ENCODE data around the gene OOSP2. TPM values are rescaled to one million over a fixed set of nuclear protein-coding genes. Genes with fewer than 3 reads are reported as not detected.
"Not testable (repeated sequence)": the region's sequence is repeated elsewhere in the genome, so short reads cannot be mapped to it uniquely, and the experiment has no call there.

OOSP2 gene
- total and polyA plus RNA-seq, 5 donors = not detected

DNA sequence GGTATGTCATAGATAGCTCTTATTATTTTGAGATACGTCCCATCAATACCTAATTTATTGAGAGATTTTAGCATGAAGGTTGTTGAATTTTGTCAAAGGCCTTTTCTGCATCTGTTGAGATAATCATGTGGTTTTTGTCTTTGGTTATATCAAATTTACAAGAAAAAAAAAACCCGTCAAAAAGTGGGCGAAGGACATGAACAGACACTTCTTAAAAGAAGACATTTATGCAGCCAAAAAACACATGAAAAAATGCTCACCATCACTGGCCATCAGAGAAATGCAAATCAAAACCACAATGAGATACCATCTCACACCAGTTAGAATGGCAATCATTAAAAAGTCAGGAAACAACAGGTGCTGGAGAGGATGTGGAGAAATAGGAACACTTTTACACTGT is 10.6 kb downstream of the OOSP2 start:
- H3K9me3 ChIP-seq (ENCODE audit: control insufficient read depth, low read length); H3K4me3 ChIP-seq (ENCODE audit: low read length); DNase-seq; intact Hi-C loops (cut with DNase I); ATAC-seq; H3K4me1 ChIP-seq (ENCODE audit: control insufficient read depth, insufficient read depth, low read length); H3K27me3 ChIP-seq (ENCODE audit: control insufficient read depth, insufficient read depth); H3K27ac ChIP-seq (ENCODE audit: low read length): not testable (repeated sequence)
- WGBS = 65% methylated on average over 3 of the region's 3 CpGs

DNA sequence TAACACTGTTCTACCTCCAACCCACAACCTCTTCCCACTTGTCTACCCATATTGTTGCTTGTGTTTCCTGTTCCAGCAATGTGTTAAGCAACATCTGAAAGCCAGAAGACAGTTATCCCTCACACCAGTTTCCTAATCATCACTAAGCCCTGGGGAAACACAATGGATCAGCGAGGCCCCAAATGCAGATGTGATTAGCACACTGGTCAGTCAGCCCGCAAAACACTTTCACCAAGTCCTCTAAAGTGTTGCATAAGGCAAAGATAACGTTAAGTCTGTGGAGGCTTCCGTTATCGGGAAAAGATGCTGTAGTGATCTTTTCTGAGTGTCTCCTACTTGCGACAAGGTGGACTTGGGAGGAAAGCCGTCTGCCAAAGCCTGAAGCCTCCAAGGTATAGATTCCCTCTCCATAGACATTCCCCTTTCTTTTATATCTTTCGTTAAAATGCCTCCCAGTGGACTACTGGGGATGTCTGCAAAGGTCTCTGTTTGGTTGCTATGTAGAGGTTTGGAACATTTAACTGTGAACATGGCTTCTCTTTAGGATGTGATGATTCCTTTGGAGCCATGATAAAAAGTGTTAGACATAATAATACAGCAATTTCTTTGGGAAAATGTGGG is 16.2 kb downstream of the OOSP2 start, which contains the start of gene MS4A3:
Gene MS4A3, plus strand, starts transcription at position 317 of the 621 bp plus-strand sequence. CDS start 4,496 bp downstream, outside the sequence.
- H3K27ac ChIP-seq (ENCODE audit: low read length) = no peak within 1 kb of the TSS
- no peaks in the 10 kb centered on the region for H3K9me3 ChIP-seq (ENCODE audit: control insufficient read depth, low read length)
- no peak for ATAC-seq
- WGBS = 43% methylated on average over 8 of the region's 8 CpGs
- intact Hi-C loops (cut with DNase I) = no loop called here
- H3K27me3 ChIP-seq (ENCODE audit: control insufficient read depth, insufficient read depth) = no peaks in the 10 kb centered on the region
- no peaks in the 10 kb centered on the region for H3K4me1 ChIP-seq (ENCODE audit: control insufficient read depth, insufficient read depth, low read length)
- DNase-seq = no peak
- no peak within 1 kb of the TSS for H3K4me3 ChIP-seq (ENCODE audit: low read length)

DNA sequence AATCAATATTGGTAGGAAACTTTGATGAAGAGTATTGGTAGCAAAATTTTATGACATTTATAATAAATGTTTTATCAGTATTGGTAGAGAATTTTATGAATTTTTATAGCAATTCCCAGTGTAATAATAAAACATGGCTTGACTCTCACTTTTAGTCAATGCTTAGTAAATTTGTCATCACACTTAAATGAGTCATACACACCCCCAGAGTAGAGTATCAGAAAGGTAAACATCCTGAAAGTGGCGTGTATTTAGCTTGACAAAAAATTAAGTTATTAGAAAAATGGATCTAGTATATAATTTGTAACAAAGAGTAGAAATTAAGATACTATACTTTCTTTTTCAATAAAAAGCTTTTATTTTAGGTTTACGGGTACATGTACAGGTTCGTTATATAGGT is 18.8 kb downstream of the OOSP2 start:
- H3K27ac ChIP-seq (ENCODE audit: low read length) = no peak overlapping the region
- 78% methylated on average over 3 of the region's 3 CpGs for WGBS
- no peaks in the 10 kb centered on the region for H3K27me3 ChIP-seq (ENCODE audit: control insufficient read depth, insufficient read depth)
- DNase-seq (no peak), ATAC-seq (no peak)
- H3K4me3 ChIP-seq (ENCODE audit: low read length) = no peak overlapping the region
- no peaks in the 10 kb centered on the region for H3K9me3 ChIP-seq (ENCODE audit: control insufficient read depth, low read length)
- intact Hi-C loops (cut with DNase I) = no loop called here
- H3K4me1 ChIP-seq (ENCODE audit: control insufficient read depth, insufficient read depth, low read length) = no peaks in the 10 kb centered on the region

DNA sequence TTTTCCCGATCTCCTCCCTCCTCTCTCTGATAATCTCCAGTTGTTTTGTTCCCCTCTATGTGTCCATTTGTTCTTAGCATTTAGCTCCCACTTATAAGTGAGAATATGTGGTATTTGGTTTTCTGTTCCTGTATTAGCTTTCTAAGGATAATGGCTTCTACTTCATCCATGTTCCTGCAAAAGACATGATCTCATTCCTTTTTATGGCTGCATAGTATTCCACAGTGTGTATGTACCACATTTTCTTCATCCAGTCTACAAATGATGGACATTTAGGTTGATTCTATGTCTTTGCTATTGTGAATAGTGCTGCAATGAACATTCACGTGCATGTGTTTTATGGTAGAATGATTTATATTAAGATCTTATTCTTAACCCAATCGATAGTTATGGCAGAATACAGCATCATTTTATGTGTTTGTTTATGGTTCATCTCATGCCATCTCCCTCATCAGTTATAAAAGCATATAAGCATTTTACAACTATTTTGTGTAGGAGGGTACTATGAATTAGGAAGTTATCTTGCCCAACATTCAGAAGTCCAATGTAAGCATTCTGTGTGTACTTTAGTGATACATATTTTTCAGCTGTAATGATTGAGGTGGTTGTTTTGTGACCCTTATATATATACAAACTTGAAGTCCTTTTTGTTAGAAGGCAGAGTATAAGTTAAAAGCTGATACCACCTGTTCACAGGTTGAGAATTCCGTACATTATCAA is 19.5 kb downstream of the OOSP2 start:
- no peak for ATAC-seq
- Histone ChIP-seq H3K4me3 (ENCODE audit: low read length) (no peak overlapping the region), H3K4me1 (ENCODE audit: control insufficient read depth, insufficient read depth, low read length) (no peaks in the 10 kb centered on the region), H3K9me3 (ENCODE audit: control insufficient read depth, low read length) (no peaks in the 10 kb centered on the region), H3K27ac (ENCODE audit: low read length) (no peak overlapping the region), H3K27me3 (ENCODE audit: control insufficient read depth, insufficient read depth) (no peaks in the 10 kb centered on the region)
- intact Hi-C loops (cut with DNase I) = no loop called here
- WGBS = 94% methylated on average over 4 of the region's 4 CpGs
- DNase-seq = no peak

DNA sequence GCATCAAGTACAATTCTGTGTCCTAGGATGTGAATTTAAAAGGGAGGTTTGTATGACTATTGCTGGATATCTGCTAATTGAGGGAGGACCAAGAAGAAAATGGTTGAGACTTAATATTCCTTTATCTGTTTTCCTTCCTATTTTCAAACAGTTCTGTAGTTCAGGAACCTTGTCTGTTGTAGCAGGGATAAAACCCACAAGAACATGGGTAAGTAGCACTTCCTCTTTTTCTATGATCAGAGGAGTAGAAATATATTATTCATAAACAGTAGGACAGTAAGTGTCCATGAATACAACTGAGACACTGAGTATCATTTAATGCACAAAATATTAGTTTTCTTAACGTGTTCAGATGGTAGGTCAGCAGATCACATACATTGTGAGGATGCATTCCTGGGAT is 23.9 kb downstream of the OOSP2 start:
- intact Hi-C loops (cut with DNase I) = no loop called here
- Histone ChIP-seq H3K4me3 (ENCODE audit: low read length) (no peak overlapping the region), H3K4me1 (ENCODE audit: control insufficient read depth, insufficient read depth, low read length) (no peaks in the 10 kb centered on the region), H3K27me3 (ENCODE audit: control insufficient read depth, insufficient read depth) (no peaks in the 10 kb centered on the region), H3K9me3 (ENCODE audit: control insufficient read depth, low read length) (no peaks in the 10 kb centered on the region), H3K27ac (ENCODE audit: low read length) (no peak overlapping the region)
- WGBS = 72% methylated on average over 1 of the region's 1 CpG
- DNase-seq (no peak), ATAC-seq (no peak)

DNA sequence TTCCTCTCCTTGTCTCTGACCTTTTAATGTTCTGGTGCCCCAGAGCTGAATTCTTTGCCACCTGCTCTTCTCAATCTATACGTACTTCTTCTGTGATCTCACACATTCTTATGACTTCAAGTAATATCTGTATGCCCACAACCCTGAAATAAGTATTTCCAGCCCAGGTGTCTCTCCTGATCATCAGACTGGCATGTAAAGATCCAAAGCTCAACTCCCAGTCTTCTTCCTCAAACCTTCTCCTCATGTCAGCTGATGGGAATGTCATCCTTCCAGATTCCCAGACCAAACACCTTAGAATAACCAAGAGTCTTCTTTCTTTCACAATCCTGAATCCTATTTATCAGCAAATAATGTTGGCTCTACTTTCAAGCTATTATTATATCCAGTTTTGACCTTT is 25.6 kb downstream of the OOSP2 start:
- H3K27me3 ChIP-seq (ENCODE audit: control insufficient read depth, insufficient read depth) = no peaks in the 10 kb centered on the region
- DNase-seq = no peak
- H3K27ac ChIP-seq (ENCODE audit: low read length) = no peak overlapping the region
- intact Hi-C loops (cut with DNase I) = no loop called here
- ATAC-seq = no peak
- 81% methylated on average over 1 of the region's 1 CpG for WGBS
- H3K4me3 ChIP-seq (ENCODE audit: low read length) = no peak overlapping the region
- no peaks in the 10 kb centered on the region for H3K9me3 ChIP-seq (ENCODE audit: control insufficient read depth, low read length)
- H3K4me1 ChIP-seq (ENCODE audit: control insufficient read depth, insufficient read depth, low read length) = no peaks in the 10 kb centered on the region

DNA sequence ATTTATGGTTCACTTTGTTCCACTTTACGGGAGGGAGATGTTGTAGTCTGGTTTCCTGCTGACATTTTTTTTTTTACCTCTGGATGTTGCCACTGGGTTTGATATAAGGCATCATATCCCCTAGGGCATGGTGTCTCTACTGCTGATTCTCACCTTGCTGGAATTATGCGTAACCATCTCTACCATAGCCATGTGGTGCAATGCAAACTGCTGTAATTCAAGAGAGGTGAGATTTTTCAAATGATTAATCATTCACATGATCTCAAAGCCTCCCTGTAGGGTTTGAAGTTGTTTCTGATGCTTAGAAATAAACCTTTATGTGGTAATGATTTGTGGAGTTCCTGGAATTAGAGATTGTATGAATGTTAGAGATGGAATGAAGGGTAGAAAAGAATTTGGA is 29.2 kb downstream of the OOSP2 start:
- Histone ChIP-seq H3K27ac (ENCODE audit: low read length) (no peak overlapping the region), H3K4me3 (ENCODE audit: low read length) (no peak overlapping the region), H3K27me3 (ENCODE audit: control insufficient read depth, insufficient read depth) (no peaks in the 10 kb centered on the region), H3K9me3 (ENCODE audit: control insufficient read depth, low read length) (no peaks in the 10 kb centered on the region), H3K4me1 (ENCODE audit: control insufficient read depth, insufficient read depth, low read length) (no peaks in the 10 kb centered on the region)
- WGBS = 81% methylated on average over 2 of the region's 2 CpGs
- intact Hi-C loops (cut with DNase I) = no loop called here
- ATAC-seq = no peak
- DNase-seq = no peak

DNA sequence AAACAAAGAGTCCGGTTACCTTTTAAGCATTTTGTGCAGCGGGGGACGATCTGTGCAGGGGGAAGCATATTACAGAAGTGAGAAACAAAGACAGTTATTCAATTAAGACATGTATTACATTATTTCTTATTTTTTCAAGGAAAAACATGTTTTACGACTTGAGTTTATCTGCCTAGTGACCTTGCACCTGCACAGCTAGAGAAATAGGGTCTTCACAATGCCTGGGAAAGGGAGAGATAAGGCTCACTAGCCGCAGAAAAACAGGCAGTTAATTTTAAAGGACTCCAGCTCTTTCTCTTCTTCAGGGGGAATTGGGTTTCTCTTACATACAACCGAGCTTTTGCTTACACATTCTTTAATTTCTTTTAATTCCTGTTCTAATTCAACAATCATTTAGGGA is 31.4 kb downstream of the OOSP2 start:
- H3K4me1 ChIP-seq (ENCODE audit: control insufficient read depth, insufficient read depth, low read length); H3K27me3 ChIP-seq (ENCODE audit: control insufficient read depth, insufficient read depth); ATAC-seq; H3K9me3 ChIP-seq (ENCODE audit: control insufficient read depth, low read length); intact Hi-C loops (cut with DNase I); H3K4me3 ChIP-seq (ENCODE audit: low read length); H3K27ac ChIP-seq (ENCODE audit: low read length); DNase-seq: not testable (repeated sequence)
- 77% methylated on average over 6 of the region's 6 CpGs for WGBS

DNA sequence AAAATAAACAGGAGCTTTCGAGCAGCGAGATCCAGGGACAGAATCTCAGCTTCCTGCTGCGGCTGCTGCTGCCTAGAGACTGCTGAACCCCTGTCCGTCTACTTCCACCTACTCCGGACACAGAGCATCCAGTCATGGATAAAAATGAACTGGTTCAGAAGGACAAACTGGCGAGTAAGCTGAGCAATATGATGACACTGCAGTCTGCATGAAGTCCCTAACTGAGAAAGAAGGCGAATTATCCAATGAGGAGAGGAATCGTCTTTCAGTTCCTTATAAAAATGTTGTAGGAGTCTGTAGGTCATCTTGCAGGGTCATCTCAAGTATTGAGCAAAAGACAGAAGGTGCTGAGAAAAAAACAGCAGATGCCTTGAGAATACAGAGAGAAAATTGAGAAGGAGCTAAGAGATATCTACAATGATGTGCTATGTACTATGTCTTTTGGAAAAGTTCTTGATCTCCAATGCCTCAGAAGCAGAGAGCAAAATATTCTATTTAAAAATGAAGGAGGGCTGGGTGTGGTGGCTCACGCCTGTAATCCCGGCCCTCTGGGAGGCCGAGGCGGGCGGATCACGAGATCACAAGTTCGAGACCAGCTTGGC is 37.1 kb downstream of the OOSP2 start:
- Histone ChIP-seq H3K27me3 (ENCODE audit: control insufficient read depth, insufficient read depth) (no peaks in the 10 kb centered on the region), H3K27ac (ENCODE audit: low read length) (no peak overlapping the region), H3K4me3 (ENCODE audit: low read length) (no peak overlapping the region), H3K4me1 (ENCODE audit: control insufficient read depth, insufficient read depth, low read length) (no peaks in the 10 kb centered on the region), H3K9me3 (ENCODE audit: control insufficient read depth, low read length) (peaks cover 2% of the 10 kb centered on the region)
- ATAC-seq (no peak), DNase-seq (no peak)
- intact Hi-C loops (cut with DNase I) = no loop called here
- WGBS = 64% methylated on average over 15 of the region's 15 CpGs

DNA sequence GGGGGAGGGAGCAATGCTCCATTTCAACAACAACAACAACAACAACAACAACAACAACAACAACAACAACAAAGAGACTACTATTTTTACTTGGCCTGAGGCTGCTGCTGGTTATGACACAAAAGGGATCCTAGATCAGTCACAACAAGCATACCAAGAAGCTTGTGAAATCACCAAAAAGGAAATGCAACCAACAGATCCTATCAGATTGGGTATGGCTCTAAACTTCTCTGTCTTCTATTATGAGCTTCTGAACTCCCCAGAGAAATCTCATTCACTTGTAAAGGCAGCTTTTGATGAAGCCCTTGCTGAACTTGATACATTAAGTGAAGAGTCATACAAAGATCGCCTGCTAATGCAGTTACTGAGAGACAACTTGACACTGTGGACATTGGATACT is 37.8 kb downstream of the OOSP2 start:
- H3K27me3 ChIP-seq (ENCODE audit: control insufficient read depth, insufficient read depth) = no peaks in the 10 kb centered on the region
- DNase-seq (no peak), ATAC-seq (no peak)
- intact Hi-C loops (cut with DNase I) = no loop called here
- no peak overlapping the region for H3K4me3 ChIP-seq (ENCODE audit: low read length)
- no peak overlapping the region for H3K27ac ChIP-seq (ENCODE audit: low read length)
- H3K4me1 ChIP-seq (ENCODE audit: control insufficient read depth, insufficient read depth, low read length) = no peaks in the 10 kb centered on the region
- WGBS = 88% methylated on average over 1 of the region's 1 CpG
- H3K9me3 ChIP-seq (ENCODE audit: control insufficient read depth, low read length) = peaks cover 2% of the 10 kb centered on the region

DNA sequence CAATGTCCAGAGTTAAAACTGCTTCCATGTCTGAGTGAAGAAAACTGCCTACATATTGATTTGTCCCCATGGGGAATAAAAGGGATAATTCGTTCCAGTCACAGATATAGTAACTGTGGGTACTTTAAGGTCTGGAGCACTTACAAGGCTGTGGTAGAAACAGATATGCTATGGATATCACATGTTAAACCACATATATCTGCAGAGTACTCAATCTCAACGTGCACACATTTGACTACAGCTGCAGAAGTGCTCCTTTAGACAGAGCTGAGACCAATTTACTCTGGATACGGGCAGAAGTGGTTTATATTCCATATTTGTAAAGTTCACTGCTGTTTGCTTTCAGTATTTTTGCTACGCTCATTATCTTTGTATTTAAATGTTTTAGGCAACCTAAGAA is 38.5 kb downstream of the OOSP2 start:
- DNase-seq = no peak
- Histone ChIP-seq H3K27ac (ENCODE audit: low read length) (no peak overlapping the region), H3K4me3 (ENCODE audit: low read length) (no peak overlapping the region), H3K4me1 (ENCODE audit: control insufficient read depth, insufficient read depth, low read length) (no peaks in the 10 kb centered on the region), H3K27me3 (ENCODE audit: control insufficient read depth, insufficient read depth) (no peaks in the 10 kb centered on the region), H3K9me3 (ENCODE audit: control insufficient read depth, low read length) (peaks cover 2% of the 10 kb centered on the region)
- ATAC-seq = no peak
- intact Hi-C loops (cut with DNase I) = no loop called here
- 72% methylated on average over 4 of the region's 4 CpGs for WGBS

All from right cardiac atrium (tissue), 5 donors.